OCI-LY3 (cell line): Measurements from ENCODE around the gene BCAR3.

Source experiments
- CTCF ChIP-seq: fragments of 200-600, 300-600 bp; sonication (generic); IDR thresholded peaks from 2 replicates; pipeline ENCODE4 v1.5.1; 2014; ENCODE audit warnings: antibody characterized with exemption, low read length, low read depth
- EZH2phosphoT487 ChIP-seq: fragments of 200-600 bp; shearing (Covaris generic); IDR thresholded peaks from 2 replicates; pipeline ENCODE4 v1.6.1; 2018; ENCODE audit warnings: antibody characterized with exemption, mixed run types, low read depth

- TF ChIP-seq CTCF (no peak), EZH2phosphoT487 (no peak)
These were observed 9.5 kb upstream of the BCAR3 start for GRCh38 chr1:93690921-93691789.
